GM23338 (cell line): Measurements from ENCODE around the gene OR14I1. TPM values are rescaled to one million over a fixed set of nuclear protein-coding genes. Genes with fewer than 3 reads are reported as not detected.

ENCODE experiments used
- ATAC-seq: fragments of 200-7000 bp; cut with Tn5 transposase; 3 replicates; pipeline ENCODE4 v1.9.1; 2020
- DNase-seq: peaks from one replicate; pipeline ENCODE4 v3.0.0-alpha.2; 2015; ENCODE audit warnings: low spot score
- H2AFZ ChIP-seq: fragments of 200-600 bp; sonication (generic); 2 replicates; pipeline ENCODE4 v1.8.0; 2016; ENCODE audit warnings: antibody characterized with exemption, mild to moderate bottlenecking, moderate library complexity
- H3F3A ChIP-seq: fragments of 200-600 bp; sonication (generic); replicated peaks from 2 replicates; pipeline ENCODE4 v1.8.0; 2017; ENCODE audit warnings: antibody characterized with exemption, mixed run types, low read depth
- H3K27ac ChIP-seq: fragments of 200-600 bp; sonication (generic); 2 replicates; pipeline ENCODE4 v1.6.1; 2016; ENCODE audit warnings: low read depth
- H3K27me3 ChIP-seq: fragments of 200-600 bp; sonication (generic); 2 replicates; pipeline ENCODE4 v1.8.0; 2016; ENCODE audit warnings: mild to moderate bottlenecking, mixed run types, moderate library complexity; ENCODE audit not compliant: insufficient read depth
- H3K36me3 ChIP-seq: fragments of 200-600 bp; sonication (generic); 2 replicates; pipeline ENCODE4 v1.8.0; 2016; ENCODE audit warnings: mild to moderate bottlenecking; ENCODE audit not compliant: insufficient read depth
- H3K4me1 ChIP-seq: fragments of 200-600 bp; sonication (generic); 2 replicates; pipeline ENCODE4 v1.8.0; 2016; ENCODE audit warnings: mild to moderate bottlenecking, moderate library complexity; ENCODE audit not compliant: insufficient read depth
- H3K4me2 ChIP-seq: fragments of 200-600 bp; sonication (generic); 2 replicates; pipeline ENCODE4 v1.7.1; 2017; ENCODE audit warnings: mixed run types
- H3K4me3 ChIP-seq: fragments of 200-600 bp; sonication (generic); 2 replicates; pipeline ENCODE4 v1.6.1; 2016; ENCODE audit warnings: mixed run types
- H3K79me2 ChIP-seq: fragments of 200-600 bp; sonication (generic); replicated peaks from 2 replicates; pipeline ENCODE4 v1.8.0; 2017; ENCODE audit warnings: mild to moderate bottlenecking; ENCODE audit not compliant: insufficient read depth
- H3K9me2 ChIP-seq: fragments of 200-600 bp; sonication (generic); 2 replicates; pipeline ENCODE4 v1.8.0; 2017; ENCODE audit not compliant: insufficient read depth
- H4K20me1 ChIP-seq: fragments of 200-600 bp; sonication (generic); replicated peaks from 2 replicates; pipeline ENCODE4 v1.8.0; 2017; ENCODE audit warnings: mild to moderate bottlenecking; ENCODE audit not compliant: insufficient read depth
- H3K27ac Mint-ChIP-seq: 2 replicates; pipeline ENCODE4 v1.8.0; 2020; ENCODE audit warnings: inconsistent platforms, mild to moderate bottlenecking, moderate library complexity, mixed read lengths
- H3K27me3 Mint-ChIP-seq: 3 replicates; pipeline ENCODE4 v1.8.0; 2022; ENCODE audit warnings: low read depth, mild to moderate bottlenecking, moderate library complexity, mixed read lengths, inconsistent platforms; ENCODE audit not compliant: insufficient read depth, poor library complexity
- H3K36me3 Mint-ChIP-seq: 3 replicates; pipeline ENCODE4 v1.8.0; 2021; ENCODE audit warnings: low read depth, mild to moderate bottlenecking, inconsistent platforms, moderate library complexity, mixed read lengths
- H3K4me1 Mint-ChIP-seq: 3 replicates; pipeline ENCODE4 v1.8.0; 2020; ENCODE audit warnings: mild to moderate bottlenecking, inconsistent platforms, mixed read lengths
- H3K4me3 Mint-ChIP-seq: 3 replicates; pipeline ENCODE4 v1.8.0; 2021; ENCODE audit warnings: moderate library complexity, mild to moderate bottlenecking, inconsistent platforms, mixed read lengths
- H3K9me3 Mint-ChIP-seq: 3 replicates; pipeline ENCODE4 v1.8.0; 2020; ENCODE audit warnings: moderate library complexity, mild to moderate bottlenecking, inconsistent platforms, mixed read lengths
- CREB1 ChIP-seq: fragments of 250-450 bp; sonication (Bioruptor Pico); IDR thresholded peaks from 2 replicates; pipeline ENCODE4 v1.5.0; 2020; ENCODE audit warnings: low read depth, mild to moderate bottlenecking, moderate library complexity
- ETS1 ChIP-seq: IDR thresholded peaks from 2 replicates; pipeline ENCODE4 v1.6.1; 2016; ENCODE audit warnings: antibody characterized with exemption
- EZH2 ChIP-seq: fragments of 200-600 bp; sonication (generic); IDR thresholded peaks from one replicate; pipeline ENCODE4 v1.8.0; 2017; ENCODE audit warnings: antibody characterized with exemption, mild to moderate bottlenecking, low read depth; ENCODE audit not compliant: unreplicated experiment
- EZH2phosphoT487 ChIP-seq: fragments of 200-600 bp; sonication (generic); IDR thresholded peaks from one replicate; pipeline ENCODE4 v1.8.1; 2018; ENCODE audit warnings: antibody characterized with exemption; ENCODE audit not compliant: unreplicated experiment
- JUNB ChIP-seq: IDR thresholded peaks from one replicate; pipeline ENCODE4 v1.6.1; 2016; ENCODE audit warnings: antibody characterized with exemption; ENCODE audit not compliant: unreplicated experiment
- NANOG ChIP-seq: IDR thresholded peaks from 2 replicates; pipeline ENCODE4 v1.6.1; 2016; ENCODE audit warnings: antibody characterized with exemption, borderline replicate concordance
- POLR2AphosphoS5 ChIP-seq: IDR thresholded peaks from 2 replicates; pipeline ENCODE4 v1.6.1; 2016; ENCODE audit warnings: antibody characterized with exemption, low read depth
- STAT1 ChIP-seq: IDR thresholded peaks from one replicate; pipeline ENCODE4 v1.6.1; 2016; ENCODE audit warnings: antibody characterized with exemption; ENCODE audit not compliant: unreplicated experiment
- ZNF114 ChIP-seq: fragments of 250-450 bp; sonication (Bioruptor Pico); IDR thresholded peaks from 2 replicates; pipeline ENCODE4 v1.5.0; 2020; ENCODE audit warnings: mild to moderate bottlenecking, moderate library complexity
- ZNF331 ChIP-seq: fragments of 250-450 bp; sonication (Bioruptor Pico); IDR thresholded peaks from 2 replicates; pipeline ENCODE4 v1.5.0; 2020; ENCODE audit warnings: low read depth, mild to moderate bottlenecking, moderate library complexity
- polyA plus RNA-seq: library from polyadenylated mRNA; unstranded; fragments of >200 nt; fragmentation: Nextera tagmentation; extraction: Ambion mirVana; gene quantifications from 2 replicates; pipeline ENCODE4 v1.2.1, GENCODE V29; 2016
- total RNA-seq: library from RNA; depleted of rRNA; stranded (reverse); fragments of >200 nt; shearing (Covaris generic); gene quantifications from 2 replicates; pipeline ENCODE4 v1.2.3, GENCODE V29; 2014
- TF ChIP-seq, protein P1 (sequence below): IDR thresholded peaks from one replicate; pipeline ENCODE4 v1.6.1; 2018; ENCODE audit warnings: antibody characterized with exemption; ENCODE audit not compliant: unreplicated experiment
- TF ChIP-seq, protein P2 (sequence below), 2 experiments: fragments of 200-600 bp in 1 of 2; sonication (generic) in 1 of 2; conservative IDR thresholded peaks; 2 replicates each; pipeline versions ENCODE4 v1.5.1 to v1.6.1; 2016 to 2017; ENCODE audit warnings: antibody characterized with exemption in 2 of 2, low read depth in 2 of 2, mild to moderate bottlenecking in 2 of 2, moderate library complexity in 1 of 2
- TF ChIP-seq, protein P3 (sequence below): fragments of 250-450 bp; sonication (Bioruptor Pico); IDR thresholded peaks from 2 replicates; pipeline ENCODE4 v1.5.0; 2020; ENCODE audit warnings: mild to moderate bottlenecking, moderate library complexity

Gene OR14I1
- total and polyA plus RNA-seq, 2 experiments from 2014 or later, result not detected

DNA sequence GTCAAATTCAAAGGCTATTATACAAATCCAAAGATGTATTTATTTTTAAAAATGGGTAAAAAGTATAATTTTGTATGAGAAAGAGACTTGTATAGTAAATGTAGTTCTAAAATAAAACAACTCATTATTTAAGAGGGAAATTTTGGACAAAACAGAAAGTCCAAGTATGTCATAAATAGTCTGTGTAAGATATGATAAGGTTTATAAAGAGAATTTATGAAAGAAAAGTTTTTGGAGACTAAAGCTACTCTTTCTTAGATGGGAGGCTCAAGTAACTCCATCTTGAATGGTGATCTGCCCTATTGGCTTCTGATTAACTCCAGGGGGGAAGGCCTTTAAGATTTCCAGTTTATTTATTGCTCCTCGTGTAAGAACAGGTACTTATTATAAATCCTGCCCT is 32.6 kb downstream of the OR14I1 start:
- no peak overlapping the region for H3K4me2 ChIP-seq
- TF ChIP-seq CREB1 (no peak), NANOG (no peak), ZNF331 (CRISPR knock-in tag) (no peak), ETS1 (no peak), ZNF114 (CRISPR knock-in tag) (no peak), JUNB (no peak), POLR2AphosphoS5 (no peak), EZH2phosphoT487 (no peak), EZH2 (no peak), STAT1 (no peak)
- TF ChIP-seq, protein P1, sequence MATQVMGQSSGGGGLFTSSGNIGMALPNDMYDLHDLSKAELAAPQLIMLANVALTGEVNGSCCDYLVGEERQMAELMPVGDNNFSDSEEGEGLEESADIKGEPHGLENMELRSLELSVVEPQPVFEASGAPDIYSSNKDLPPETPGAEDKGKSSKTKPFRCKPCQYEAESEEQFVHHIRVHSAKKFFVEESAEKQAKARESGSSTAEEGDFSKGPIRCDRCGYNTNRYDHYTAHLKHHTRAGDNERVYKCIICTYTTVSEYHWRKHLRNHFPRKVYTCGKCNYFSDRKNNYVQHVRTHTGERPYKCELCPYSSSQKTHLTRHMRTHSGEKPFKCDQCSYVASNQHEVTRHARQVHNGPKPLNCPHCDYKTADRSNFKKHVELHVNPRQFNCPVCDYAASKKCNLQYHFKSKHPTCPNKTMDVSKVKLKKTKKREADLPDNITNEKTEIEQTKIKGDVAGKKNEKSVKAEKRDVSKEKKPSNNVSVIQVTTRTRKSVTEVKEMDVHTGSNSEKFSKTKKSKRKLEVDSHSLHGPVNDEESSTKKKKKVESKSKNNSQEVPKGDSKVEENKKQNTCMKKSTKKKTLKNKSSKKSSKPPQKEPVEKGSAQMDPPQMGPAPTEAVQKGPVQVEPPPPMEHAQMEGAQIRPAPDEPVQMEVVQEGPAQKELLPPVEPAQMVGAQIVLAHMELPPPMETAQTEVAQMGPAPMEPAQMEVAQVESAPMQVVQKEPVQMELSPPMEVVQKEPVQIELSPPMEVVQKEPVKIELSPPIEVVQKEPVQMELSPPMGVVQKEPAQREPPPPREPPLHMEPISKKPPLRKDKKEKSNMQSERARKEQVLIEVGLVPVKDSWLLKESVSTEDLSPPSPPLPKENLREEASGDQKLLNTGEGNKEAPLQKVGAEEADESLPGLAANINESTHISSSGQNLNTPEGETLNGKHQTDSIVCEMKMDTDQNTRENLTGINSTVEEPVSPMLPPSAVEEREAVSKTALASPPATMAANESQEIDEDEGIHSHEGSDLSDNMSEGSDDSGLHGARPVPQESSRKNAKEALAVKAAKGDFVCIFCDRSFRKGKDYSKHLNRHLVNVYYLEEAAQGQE, result no peak
- TF ChIP-seq, protein P2, sequence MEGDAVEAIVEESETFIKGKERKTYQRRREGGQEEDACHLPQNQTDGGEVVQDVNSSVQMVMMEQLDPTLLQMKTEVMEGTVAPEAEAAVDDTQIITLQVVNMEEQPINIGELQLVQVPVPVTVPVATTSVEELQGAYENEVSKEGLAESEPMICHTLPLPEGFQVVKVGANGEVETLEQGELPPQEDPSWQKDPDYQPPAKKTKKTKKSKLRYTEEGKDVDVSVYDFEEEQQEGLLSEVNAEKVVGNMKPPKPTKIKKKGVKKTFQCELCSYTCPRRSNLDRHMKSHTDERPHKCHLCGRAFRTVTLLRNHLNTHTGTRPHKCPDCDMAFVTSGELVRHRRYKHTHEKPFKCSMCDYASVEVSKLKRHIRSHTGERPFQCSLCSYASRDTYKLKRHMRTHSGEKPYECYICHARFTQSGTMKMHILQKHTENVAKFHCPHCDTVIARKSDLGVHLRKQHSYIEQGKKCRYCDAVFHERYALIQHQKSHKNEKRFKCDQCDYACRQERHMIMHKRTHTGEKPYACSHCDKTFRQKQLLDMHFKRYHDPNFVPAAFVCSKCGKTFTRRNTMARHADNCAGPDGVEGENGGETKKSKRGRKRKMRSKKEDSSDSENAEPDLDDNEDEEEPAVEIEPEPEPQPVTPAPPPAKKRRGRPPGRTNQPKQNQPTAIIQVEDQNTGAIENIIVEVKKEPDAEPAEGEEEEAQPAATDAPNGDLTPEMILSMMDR (conservative IDR thresholded peaks at IDR 0.05; ENCODE audit: low read depth in 2 of 2), result no peak
- TF ChIP-seq, protein P3, sequence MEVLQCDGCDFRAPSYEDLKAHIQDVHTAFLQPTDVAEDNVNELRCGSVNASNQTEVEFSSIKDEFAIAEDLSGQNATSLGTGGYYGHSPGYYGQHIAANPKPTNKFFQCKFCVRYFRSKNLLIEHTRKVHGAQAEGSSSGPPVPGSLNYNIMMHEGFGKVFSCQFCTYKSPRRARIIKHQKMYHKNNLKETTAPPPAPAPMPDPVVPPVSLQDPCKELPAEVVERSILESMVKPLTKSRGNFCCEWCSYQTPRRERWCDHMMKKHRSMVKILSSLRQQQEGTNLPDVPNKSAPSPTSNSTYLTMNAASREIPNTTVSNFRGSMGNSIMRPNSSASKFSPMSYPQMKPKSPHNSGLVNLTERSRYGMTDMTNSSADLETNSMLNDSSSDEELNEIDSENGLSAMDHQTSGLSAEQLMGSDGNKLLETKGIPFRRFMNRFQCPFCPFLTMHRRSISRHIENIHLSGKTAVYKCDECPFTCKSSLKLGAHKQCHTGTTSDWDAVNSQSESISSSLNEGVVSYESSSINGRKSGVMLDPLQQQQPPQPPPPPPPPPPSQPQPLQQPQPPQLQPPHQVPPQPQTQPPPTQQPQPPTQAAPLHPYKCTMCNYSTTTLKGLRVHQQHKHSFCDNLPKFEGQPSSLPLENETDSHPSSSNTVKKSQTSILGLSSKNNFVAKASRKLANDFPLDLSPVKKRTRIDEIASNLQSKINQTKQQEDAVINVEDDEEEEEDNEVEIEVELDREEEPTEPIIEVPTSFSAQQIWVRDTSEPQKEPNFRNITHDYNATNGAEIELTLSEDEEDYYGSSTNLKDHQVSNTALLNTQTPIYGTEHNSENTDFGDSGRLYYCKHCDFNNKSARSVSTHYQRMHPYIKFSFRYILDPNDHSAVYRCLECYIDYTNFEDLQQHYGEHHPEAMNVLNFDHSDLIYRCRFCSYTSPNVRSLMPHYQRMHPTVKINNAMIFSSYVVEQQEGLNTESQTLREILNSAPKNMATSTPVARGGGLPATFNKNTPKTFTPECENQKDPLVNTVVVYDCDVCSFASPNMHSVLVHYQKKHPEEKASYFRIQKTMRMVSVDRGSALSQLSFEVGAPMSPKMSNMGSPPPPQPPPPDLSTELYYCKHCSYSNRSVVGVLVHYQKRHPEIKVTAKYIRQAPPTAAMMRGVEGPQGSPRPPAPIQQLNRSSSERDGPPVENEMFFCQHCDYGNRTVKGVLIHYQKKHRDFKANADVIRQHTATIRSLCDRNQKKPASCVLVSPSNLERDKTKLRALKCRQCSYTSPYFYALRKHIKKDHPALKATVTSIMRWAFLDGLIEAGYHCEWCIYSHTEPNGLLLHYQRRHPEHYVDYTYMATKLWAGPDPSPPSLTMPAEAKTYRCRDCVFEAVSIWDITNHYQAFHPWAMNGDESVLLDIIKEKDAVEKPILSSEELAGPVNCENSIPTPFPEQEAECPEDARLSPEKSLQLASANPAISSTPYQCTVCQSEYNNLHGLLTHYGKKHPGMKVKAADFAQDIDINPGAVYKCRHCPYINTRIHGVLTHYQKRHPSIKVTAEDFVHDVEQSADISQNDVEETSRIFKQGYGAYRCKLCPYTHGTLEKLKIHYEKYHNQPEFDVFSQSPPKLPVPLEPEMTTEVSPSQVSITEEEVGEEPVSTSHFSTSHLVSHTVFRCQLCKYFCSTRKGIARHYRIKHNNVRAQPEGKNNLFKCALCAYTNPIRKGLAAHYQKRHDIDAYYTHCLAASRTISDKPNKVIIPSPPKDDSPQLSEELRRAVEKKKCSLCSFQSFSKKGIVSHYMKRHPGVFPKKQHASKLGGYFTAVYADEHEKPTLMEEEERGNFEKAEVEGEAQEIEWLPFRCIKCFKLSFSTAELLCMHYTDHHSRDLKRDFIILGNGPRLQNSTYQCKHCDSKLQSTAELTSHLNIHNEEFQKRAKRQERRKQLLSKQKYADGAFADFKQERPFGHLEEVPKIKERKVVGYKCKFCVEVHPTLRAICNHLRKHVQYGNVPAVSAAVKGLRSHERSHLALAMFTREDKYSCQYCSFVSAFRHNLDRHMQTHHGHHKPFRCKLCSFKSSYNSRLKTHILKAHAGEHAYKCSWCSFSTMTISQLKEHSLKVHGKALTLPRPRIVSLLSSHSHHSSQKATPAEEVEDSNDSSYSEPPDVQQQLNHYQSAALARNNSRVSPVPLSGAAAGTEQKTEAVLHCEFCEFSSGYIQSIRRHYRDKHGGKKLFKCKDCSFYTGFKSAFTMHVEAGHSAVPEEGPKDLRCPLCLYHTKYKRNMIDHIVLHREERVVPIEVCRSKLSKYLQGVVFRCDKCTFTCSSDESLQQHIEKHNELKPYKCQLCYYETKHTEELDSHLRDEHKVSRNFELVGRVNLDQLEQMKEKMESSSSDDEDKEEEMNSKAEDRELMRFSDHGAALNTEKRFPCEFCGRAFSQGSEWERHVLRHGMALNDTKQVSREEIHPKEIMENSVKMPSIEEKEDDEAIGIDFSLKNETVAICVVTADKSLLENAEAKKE (CRISPR knock-in tag), result no peak
- H3K36me3 Mint-ChIP-seq, result peaks cover 7% of the 10 kb centered on the region; the same call in 1 of the 3 replicates
- H2AFZ ChIP-seq, result no peak overlapping the region
- H3K4me3 Mint-ChIP-seq, result no peak overlapping the region
- no peaks in the 10 kb centered on the region for H3K9me2 ChIP-seq
- no peaks in the 10 kb centered on the region for H3K27me3 ChIP-seq
- no peaks in the 10 kb centered on the region for H3K27me3 Mint-ChIP-seq
- no peaks in the 10 kb centered on the region for H3K4me1 Mint-ChIP-seq
- no peaks in the 10 kb centered on the region for H3K4me1 ChIP-seq
- DNase-seq, result peak; percentile 20
- no peak for ATAC-seq
- H3K9me3 Mint-ChIP-seq, result peaks cover 63% of the 10 kb centered on the region
- H3F3A ChIP-seq, result no peaks in the 10 kb centered on the region
- no peak overlapping the region for H3K27ac ChIP-seq
- H3K27ac Mint-ChIP-seq, result no peak overlapping the region
- H3K4me3 ChIP-seq, result no peak overlapping the region
- peaks cover 6% of the 10 kb centered on the region; the same call in 1 of the 2 replicates for H3K36me3 ChIP-seq
- no peaks in the 10 kb centered on the region for H4K20me1 ChIP-seq
- no peaks in the 10 kb centered on the region for H3K79me2 ChIP-seq
